Stimulated activated CD8-positive, alpha-beta memory T cell treated with anti-CD3 and anti-CD28 coated beads, Interleukin-12 subunit alpha, Interleukin-12 subunit beta, amount 100 ng/mL, for 4 hours (primary cell): ENCODE measurements around the gene GPR4.

ENCODE experiments used
- DNase-seq: peaks from one replicate; pipeline ENCODE4 v3.0.0-alpha.2; 2020; ENCODE audit warnings: low read depth

GPR4 gene

DNA sequence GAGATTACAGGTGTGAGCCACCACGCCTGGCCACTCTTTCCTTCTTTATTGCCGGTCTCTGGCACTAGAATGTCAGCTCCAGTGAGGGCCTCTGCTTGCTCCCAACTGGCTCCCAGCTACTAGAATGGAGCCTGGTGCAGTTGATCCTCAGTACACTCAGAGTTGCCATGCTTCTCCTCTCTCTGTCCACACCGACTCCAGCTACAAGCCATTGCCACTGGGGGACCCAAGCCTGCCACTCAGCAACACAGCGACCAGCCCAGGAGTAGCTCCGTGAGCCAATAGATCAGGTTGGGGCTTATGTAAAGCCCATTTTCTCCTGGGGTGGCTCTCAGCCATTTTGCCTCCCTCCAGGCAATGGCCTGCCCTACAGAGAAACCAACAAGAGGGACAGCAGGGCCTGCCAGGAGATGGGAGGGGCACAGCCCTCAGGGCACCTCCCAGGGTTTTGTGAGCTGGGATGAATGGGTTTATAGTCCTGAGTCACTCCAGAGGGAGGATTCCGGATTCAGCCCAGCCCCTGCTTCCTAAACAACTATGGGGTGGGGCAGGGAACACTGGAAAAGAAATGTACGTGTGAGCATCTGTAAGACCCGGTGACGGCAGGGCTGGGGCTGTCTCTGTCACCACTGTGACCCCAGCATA, 53.9 kb downstream of the GPR4 start:
- no peak for DNase-seq

DNA sequence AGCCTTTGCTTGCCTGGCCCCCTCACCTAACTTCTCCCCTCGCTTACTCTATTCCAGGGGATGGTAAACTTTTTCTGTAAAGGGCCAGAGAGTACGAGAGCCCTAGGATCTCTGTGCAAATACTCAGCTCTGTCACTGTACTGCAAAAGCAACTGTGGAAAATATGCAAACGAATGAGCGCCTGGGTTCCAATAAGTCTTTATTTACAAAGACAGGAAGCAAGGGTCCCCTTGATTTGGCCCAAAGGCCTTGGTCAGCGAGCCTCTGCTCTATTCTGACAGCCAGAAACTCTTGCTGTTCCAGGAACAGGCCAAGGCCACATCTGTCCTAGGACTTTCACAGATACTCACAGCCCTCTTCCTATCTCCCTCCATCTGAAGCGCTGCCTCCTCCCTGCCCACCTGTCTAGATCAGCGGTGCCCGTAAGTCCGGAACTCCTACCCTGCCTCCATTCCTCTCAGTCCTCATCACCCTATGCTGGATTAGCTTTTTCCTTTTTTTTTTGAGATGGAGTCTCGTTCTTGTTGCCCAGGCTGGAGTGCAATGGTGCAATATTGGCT, 54.7 kb downstream of the GPR4 start:
- DNase-seq: no peak

DNA sequence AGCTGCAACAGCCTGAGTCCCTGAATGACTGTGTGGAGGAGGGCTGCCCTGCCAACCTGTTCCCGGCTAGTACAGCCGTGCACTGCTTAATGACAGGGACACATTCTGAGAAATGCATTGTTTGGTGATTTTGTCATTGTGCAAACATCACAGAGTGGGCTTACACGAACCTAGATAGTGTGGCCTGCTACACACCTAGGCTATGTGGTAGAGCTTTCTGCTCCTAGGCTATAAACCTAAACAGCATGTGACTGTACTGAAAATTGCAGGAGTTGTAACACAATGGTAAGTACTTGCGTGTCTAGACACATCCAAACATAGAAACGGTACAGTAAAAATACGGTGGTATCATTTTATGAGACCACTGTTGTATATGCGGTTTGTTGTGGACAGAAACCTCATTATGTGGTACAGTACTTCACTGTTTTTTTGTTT, 59.8 kb downstream of the GPR4 start:
- no peak for DNase-seq
